Measurements from ENCODE around the gene ARMS2. TPM values are rescaled to one million over a fixed set of nuclear protein-coding genes. Genes with fewer than 3 reads are reported as not detected.

The ARMS2 gene
- total RNA-seq, 3 donors from 2014 or later: not detected

DNA sequence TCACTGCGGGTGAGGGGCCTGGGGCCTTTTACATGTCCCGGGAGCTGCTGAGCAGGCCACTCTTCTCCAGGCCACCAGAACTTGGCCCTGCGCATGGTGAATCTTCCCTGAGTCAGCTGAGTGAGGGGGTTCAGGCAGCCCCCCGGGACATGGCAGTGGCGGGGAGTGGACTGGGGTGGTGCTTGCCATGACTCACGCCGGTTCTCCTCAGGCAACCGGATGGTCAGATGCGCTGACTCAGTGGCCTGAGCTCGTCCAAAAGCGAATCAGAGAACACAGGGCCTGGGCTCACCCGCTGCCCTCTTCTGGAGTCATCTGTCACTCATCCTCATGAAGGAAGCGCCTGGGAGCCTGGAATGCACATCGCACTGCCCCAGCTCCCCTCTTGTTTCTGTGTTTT, 40.4 kb downstream of the ARMS2 start:
- intact Hi-C loops (cut with DNase I; ENCODE audit: low total_unique reads): no loop called here
- Histone ChIP-seq H3K4me3 (no peak overlapping the region), H3K27me3 (no peaks in the 10 kb centered on the region), H3K4me1 (peaks cover 13 to 14% of the 10 kb centered on the region in 2 donors), H3K27ac (peak overlapping the region; percentile 81 to 88), H3K9me3 (no peaks in the 10 kb centered on the region), H3K36me3 (no peaks in the 10 kb centered on the region)
- TF ChIP-seq POLR2AphosphoS5 (IDR thresholded peaks at IDR 0.05): peak in 1 of 3 donors; percentile 50
- TF ChIP-seq, protein P1, sequence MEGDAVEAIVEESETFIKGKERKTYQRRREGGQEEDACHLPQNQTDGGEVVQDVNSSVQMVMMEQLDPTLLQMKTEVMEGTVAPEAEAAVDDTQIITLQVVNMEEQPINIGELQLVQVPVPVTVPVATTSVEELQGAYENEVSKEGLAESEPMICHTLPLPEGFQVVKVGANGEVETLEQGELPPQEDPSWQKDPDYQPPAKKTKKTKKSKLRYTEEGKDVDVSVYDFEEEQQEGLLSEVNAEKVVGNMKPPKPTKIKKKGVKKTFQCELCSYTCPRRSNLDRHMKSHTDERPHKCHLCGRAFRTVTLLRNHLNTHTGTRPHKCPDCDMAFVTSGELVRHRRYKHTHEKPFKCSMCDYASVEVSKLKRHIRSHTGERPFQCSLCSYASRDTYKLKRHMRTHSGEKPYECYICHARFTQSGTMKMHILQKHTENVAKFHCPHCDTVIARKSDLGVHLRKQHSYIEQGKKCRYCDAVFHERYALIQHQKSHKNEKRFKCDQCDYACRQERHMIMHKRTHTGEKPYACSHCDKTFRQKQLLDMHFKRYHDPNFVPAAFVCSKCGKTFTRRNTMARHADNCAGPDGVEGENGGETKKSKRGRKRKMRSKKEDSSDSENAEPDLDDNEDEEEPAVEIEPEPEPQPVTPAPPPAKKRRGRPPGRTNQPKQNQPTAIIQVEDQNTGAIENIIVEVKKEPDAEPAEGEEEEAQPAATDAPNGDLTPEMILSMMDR (IDR thresholded peaks at IDR 0.05): no peak
- TF ChIP-seq POLR2A (IDR thresholded peaks at IDR 0.05): no peak
- DNase-seq (ENCODE audit: low spot score in 2 of 2): no peak

- Histone ChIP-seq H3K9me3 (no peaks in the 10 kb centered on the region), H3K36me3 (no peaks in the 10 kb centered on the region), H3K27ac (peak overlapping the region; percentile 81 to 88), H3K4me1 (peaks cover 13 to 14% of the 10 kb centered on the region in 2 donors), H3K27me3 (no peaks in the 10 kb centered on the region), H3K4me3 (no peak overlapping the region)
- peak in 1 of 3 donors; percentile 73 for TF ChIP-seq POLR2AphosphoS5 (IDR thresholded peaks at IDR 0.05)
- TF ChIP-seq, protein P1 (IDR thresholded peaks at IDR 0.05): no peak
- intact Hi-C loops (cut with DNase I; ENCODE audit: low total_unique reads): no loop called here
- DNase-seq (ENCODE audit: low spot score in 2 of 2): peak in 1 of 2 donors; percentile 59
Observed at GRCh38 chr10:122495406-122496340, 41.2 kb downstream of the ARMS2 start.

DNA sequence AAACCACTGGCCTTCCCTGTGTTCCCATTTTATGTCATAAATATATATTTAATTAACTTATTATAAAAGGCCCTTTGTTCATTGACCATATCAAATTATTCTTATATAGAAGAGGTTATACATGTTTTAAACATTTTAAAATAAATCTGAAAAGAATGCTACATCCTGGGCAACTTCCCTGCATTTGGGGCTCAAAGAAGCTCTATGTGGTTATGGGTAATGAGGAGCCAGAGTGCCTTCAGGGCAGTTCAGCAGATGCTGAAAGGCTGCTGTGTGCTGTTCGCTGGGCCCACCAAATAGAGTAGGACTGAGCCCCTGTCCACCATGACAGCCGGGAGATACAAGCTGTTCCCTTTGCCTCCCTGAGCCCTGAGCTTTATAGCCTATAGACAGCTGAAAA, 42.8 kb downstream of the ARMS2 start:
- intact Hi-C loops (cut with DNase I; ENCODE audit: low total_unique reads): no loop called here
- Histone ChIP-seq H3K4me1 (peaks cover 13 to 14% of the 10 kb centered on the region in 2 donors), H3K36me3 (no peaks in the 10 kb centered on the region), H3K27ac (no peak overlapping the region), H3K9me3 (no peaks in the 10 kb centered on the region), H3K4me3 (no peak overlapping the region), H3K27me3 (no peaks in the 10 kb centered on the region)
- no peak for DNase-seq (ENCODE audit: low spot score in 2 of 2)
- TF ChIP-seq POLR2A (IDR thresholded peaks at IDR 0.05) (no peak), POLR2AphosphoS5 (IDR thresholded peaks at IDR 0.05) (no peak)
- TF ChIP-seq, protein P1 (IDR thresholded peaks at IDR 0.05): no peak

DNA sequence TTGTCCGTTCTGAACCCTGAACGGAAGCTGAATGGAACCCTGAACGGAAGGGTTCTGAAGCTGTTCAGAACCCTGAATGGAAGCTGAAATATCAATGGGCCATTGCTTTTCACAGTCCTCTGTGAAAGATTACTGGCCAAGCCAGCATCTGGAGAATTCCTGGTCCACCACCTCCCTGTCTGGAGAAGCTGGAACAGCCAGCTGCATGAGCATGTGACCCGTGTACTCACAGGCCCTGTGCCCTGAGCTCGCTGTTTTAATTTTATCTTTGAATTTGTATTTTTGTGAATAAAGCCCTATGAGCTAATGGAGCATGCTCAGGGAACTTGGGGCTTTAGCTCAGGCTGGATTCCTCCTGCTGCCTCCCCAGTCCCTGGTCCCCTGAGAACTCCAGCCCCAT, 44.1 kb downstream of the ARMS2 start:
- H3K27me3 ChIP-seq: no peaks in the 10 kb centered on the region
- peak overlapping the region; percentile 57 to 80 for H3K27ac ChIP-seq
- H3K4me3 ChIP-seq: no peak overlapping the region
- peaks cover 8 to 10% of the 10 kb centered on the region in 2 donors for H3K4me1 ChIP-seq
- no peaks in the 10 kb centered on the region for H3K9me3 ChIP-seq
- H3K36me3 ChIP-seq: no peaks in the 10 kb centered on the region
- DNase-seq (ENCODE audit: low spot score in 2 of 2): no peak
- TF ChIP-seq POLR2A (IDR thresholded peaks at IDR 0.05): no peak
- TF ChIP-seq POLR2AphosphoS5 (IDR thresholded peaks at IDR 0.05): no peak
- TF ChIP-seq, protein P1 (IDR thresholded peaks at IDR 0.05): no peak
- intact Hi-C loops (cut with DNase I; ENCODE audit: low total_unique reads): no loop called here

GRCh38 chr10:122499012-122499411, 44.6 kb downstream of the ARMS2 start:
- Histone ChIP-seq H3K36me3 (no peaks in the 10 kb centered on the region), H3K4me3 (no peak overlapping the region), H3K27me3 (no peaks in the 10 kb centered on the region), H3K4me1 (peaks cover 6 to 8% of the 10 kb centered on the region in 2 donors), H3K27ac (peak overlapping the region; percentile 57 to 80), H3K9me3 (no peaks in the 10 kb centered on the region)
- TF ChIP-seq POLR2A (IDR thresholded peaks at IDR 0.05): no peak
- no peak for TF ChIP-seq POLR2AphosphoS5 (IDR thresholded peaks at IDR 0.05)
- TF ChIP-seq, protein P1 (IDR thresholded peaks at IDR 0.05): no peak
- intact Hi-C loops (cut with DNase I; ENCODE audit: low total_unique reads): no loop called here
- DNase-seq (ENCODE audit: low spot score in 2 of 2): no peak

Data from breast epithelium (tissue), 4 donors.